Activated T-helper 1 cell treated with anti-CD3 and anti-CD28 coated beads, Interleukin-12 subunit alpha, Interleukin-12 subunit beta, Interleukin-2, Interleukin-4 antibody, amounts not matched to agents 30 ng/mL and 10 ng/mL and 1 ng/mL, durations not matched to agents 14 hours and 24 hours and 36 hours (primary cell): ENCODE results near the gene IPCEF1. TPM values are rescaled to one million over a fixed set of nuclear protein-coding genes. Genes with fewer than 3 reads are reported as not detected.

Experiments
- DNase-seq: peaks from one replicate; pipeline ENCODE4 v3.0.0; 2021; ENCODE audit warnings: low spot score
- H3K27ac Mint-ChIP-seq: one replicate; pipeline ENCODE4 v1.8.0; 2021; ENCODE audit warnings: mild to moderate bottlenecking, mixed read lengths
- H3K27me3 Mint-ChIP-seq: one replicate; pipeline ENCODE4 v1.8.0; 2022; ENCODE audit warnings: mild to moderate bottlenecking, moderate library complexity, mixed read lengths; ENCODE audit not compliant: insufficient read depth
- H3K36me3 Mint-ChIP-seq: one replicate; pipeline ENCODE4 v1.8.0; 2021; ENCODE audit warnings: low read depth, mixed read lengths
- H3K4me1 Mint-ChIP-seq: one replicate; pipeline ENCODE4 v1.8.0; 2021; ENCODE audit warnings: low read depth, mixed read lengths
- H3K4me3 Mint-ChIP-seq: one replicate; pipeline ENCODE4 v1.8.0; 2021; ENCODE audit warnings: mild to moderate bottlenecking, moderate library complexity, mixed read lengths
- H3K9me3 Mint-ChIP-seq: one replicate; pipeline ENCODE4 v1.8.0; 2021; ENCODE audit warnings: mixed read lengths
- intact Hi-C: fragments of 100-400 bp; cut with micrococcal nuclease; formaldehyde crosslinking; loops from one replicate; pipeline ENCODE4 v1.15.1; 2024
- total RNA-seq: library from RNA; stranded (reverse); gene quantifications from 2 replicates; pipeline ENCODE4 v1.2.3, GENCODE V29; 2022

The IPCEF1 gene
- total RNA-seq, 1 donor from 2014 or later = 4.2 TPM

DNA sequence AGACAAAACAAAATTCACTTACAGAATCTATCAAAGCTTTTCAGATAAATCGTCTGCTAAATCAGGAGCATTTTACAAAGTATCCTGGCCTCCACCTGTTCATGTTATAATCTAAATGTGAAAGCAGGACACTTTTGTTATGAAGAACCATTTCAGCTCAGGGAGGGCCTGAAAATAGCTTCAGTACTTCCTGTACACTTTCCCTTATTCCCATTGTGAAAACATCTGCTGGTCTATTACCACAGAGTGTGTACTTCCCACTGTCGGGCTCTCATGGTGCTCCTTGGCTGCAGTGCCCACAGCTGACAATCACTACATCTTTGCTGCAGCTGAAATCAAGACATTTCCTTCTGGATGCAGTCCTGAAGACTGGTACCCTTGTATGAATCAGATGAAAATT is 189.5 kb downstream of the IPCEF1 start:
- no peak overlapping the region for H3K27ac Mint-ChIP-seq
- intact Hi-C loops = no loop called here
- H3K4me3 Mint-ChIP-seq = no peak overlapping the region
- peaks cover 6% of the 10 kb centered on the region for H3K36me3 Mint-ChIP-seq
- H3K9me3 Mint-ChIP-seq = no peaks in the 10 kb centered on the region
- DNase-seq = no peak
- H3K27me3 Mint-ChIP-seq = no peaks in the 10 kb centered on the region
- H3K4me1 Mint-ChIP-seq = peaks cover 7% of the 10 kb centered on the region

DNA sequence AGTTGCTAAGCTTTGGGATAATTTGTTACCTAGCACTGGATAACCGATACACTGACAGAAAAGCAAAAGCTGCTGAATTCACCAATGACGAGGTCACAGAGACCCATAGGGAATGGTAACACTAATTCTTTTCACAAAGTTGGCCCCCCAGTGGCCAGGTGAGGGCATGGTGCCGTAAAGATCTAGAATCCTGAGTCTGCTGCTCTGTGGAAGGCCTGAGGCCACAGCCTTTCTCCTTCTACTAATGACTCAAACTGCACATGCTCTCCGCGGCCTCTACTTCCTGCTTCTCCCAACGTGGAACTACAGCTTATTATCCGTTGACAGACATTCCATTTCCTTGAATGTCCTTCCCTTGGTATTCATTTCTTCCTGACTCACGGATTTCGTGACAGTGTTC is 190.5 kb downstream of the IPCEF1 start:
- H3K36me3 Mint-ChIP-seq = peaks cover 6% of the 10 kb centered on the region
- intact Hi-C loops = no loop called here
- no peaks in the 10 kb centered on the region for H3K27me3 Mint-ChIP-seq
- peaks cover 7% of the 10 kb centered on the region for H3K4me1 Mint-ChIP-seq
- DNase-seq = no peak
- H3K27ac Mint-ChIP-seq = no peak overlapping the region
- no peaks in the 10 kb centered on the region for H3K9me3 Mint-ChIP-seq
- H3K4me3 Mint-ChIP-seq = no peak overlapping the region

DNA sequence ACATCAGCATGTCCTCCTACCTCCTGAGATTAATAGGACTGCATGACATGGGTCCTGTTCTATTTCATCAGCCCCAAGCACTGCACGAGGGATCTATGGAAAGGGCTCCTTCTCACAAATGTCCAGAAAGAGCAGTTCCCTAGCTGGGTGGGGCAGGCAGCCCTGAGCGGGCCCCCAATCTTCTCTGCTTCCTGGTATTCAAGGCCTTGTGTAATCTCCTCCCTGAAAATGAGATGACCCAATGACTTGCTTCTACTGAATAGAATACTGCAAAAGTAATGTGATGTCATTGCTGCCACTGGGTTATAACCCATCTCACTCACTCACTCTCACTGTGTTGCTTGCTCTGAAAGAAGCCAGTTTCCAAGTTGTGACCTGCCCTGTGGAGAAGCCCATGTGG is 191.1 kb downstream of the IPCEF1 start:
- no peak for DNase-seq
- H3K4me1 Mint-ChIP-seq = peaks cover 7% of the 10 kb centered on the region
- no peak overlapping the region for H3K4me3 Mint-ChIP-seq
- no peaks in the 10 kb centered on the region for H3K9me3 Mint-ChIP-seq
- peaks cover 6% of the 10 kb centered on the region for H3K36me3 Mint-ChIP-seq
- intact Hi-C loops = no loop called here
- no peaks in the 10 kb centered on the region for H3K27me3 Mint-ChIP-seq
- H3K27ac Mint-ChIP-seq = no peak overlapping the region

DNA sequence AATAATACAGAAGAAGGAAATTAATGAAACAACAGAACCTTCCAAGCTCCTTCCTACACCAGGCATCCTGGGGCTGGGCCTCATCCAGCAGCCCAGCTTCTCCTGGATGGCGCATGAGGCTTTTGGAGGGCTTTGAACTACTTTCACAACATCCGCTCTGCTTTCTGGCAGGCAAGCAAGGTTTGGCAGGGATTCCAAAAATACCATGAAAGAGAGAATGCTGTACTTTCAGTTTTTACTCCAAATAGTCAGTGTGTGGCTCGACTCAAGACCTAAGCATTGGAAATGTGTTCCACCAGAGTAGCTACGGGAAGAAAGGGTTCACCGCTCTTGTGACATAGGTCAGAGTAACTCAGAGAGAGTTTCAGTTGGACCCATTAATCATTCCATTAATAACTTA is 192.2 kb downstream of the IPCEF1 start:
- Mint-ChIP-seq H3K27me3 (no peaks in the 10 kb centered on the region), H3K9me3 (no peaks in the 10 kb centered on the region), H3K4me3 (no peak overlapping the region), H3K36me3 (peaks cover 6% of the 10 kb centered on the region), H3K4me1 (peaks cover 4% of the 10 kb centered on the region), H3K27ac (no peak overlapping the region)
- intact Hi-C loops = no loop called here
- DNase-seq = no peak

DNA sequence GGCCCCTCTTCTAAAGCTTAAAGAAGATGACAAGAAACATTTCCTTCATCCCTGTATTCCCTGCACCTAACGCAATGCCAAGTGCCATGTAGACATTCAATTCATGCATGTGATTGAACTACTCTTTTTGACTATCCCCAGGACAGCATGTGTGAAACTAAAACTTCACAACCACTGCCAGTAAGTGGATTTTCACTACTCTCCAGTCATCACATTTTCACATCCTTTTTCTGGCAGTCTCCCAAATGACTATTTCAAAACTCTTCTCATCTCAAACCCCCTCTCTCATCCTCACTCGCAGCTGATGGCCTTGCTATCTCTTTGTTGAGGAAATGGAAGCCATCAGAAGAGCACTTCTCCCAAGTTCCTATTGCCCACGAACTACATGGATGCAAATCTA is 194.9 kb downstream of the IPCEF1 start:
- DNase-seq = no peak
- no peaks in the 10 kb centered on the region for H3K9me3 Mint-ChIP-seq

DNA sequence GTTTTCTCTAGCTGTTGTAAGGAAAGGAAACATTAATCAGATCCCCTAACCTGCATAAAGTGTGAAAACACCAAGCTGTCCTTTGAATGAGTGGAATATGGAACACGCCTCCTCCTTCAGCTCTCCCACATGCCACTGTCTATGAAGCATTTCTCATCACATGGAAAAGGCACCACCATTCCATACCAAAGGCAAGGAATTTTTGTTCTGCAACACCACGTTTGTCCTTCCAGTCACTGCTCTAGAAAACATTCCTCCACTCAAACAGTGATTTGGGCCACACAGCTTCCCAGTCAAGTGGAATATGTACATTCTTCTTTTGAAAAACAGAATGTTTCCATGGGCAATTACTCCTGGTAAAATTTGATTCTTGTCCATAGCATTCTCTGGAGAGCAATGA is 197.5 kb downstream of the IPCEF1 start:
- no peak overlapping the region for H3K27ac Mint-ChIP-seq
- H3K36me3 Mint-ChIP-seq = peaks cover 3% of the 10 kb centered on the region
- no peak for DNase-seq
- H3K27me3 Mint-ChIP-seq = peaks cover 2% of the 10 kb centered on the region
- H3K4me1 Mint-ChIP-seq = peaks cover 26% of the 10 kb centered on the region
- intact Hi-C loops = loop anchor here (10.0 kb wide), 2 partner anchors 346 to 646 kb away; no protein-coding TSS in a partner anchor
- no peaks in the 10 kb centered on the region for H3K9me3 Mint-ChIP-seq
- no peak overlapping the region for H3K4me3 Mint-ChIP-seq

More for the DNA sequence above, 194.9 kb downstream of the IPCEF1 start:
- intact Hi-C loops = no loop called here
- Mint-ChIP-seq H3K27me3 (no peaks in the 10 kb centered on the region), H3K36me3 (peaks cover 6% of the 10 kb centered on the region), H3K4me1 (peaks cover 16% of the 10 kb centered on the region), H3K4me3 (no peak overlapping the region), H3K27ac (no peak overlapping the region)

DNA sequence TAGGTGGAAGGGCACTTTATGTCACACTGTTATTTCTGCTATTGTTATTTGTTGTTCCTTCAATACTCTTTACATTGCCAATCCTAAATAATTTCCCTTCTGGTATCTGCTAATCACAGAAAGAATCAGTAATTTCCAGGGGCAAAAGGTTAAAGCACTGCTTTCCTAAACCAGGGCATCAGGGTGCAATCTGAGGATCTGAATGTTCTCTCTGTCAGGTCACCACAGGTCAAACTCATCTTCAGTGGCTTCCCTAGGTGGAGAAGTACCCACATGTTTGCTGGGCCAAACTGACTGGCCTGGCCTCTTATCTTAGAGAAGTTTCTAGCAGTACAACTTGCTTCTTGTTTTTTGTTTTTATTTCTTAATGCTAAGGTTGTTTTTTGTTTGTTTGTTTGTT is 198.9 kb downstream of the IPCEF1 start:
- H3K4me3 Mint-ChIP-seq = peak overlapping the region; percentile 62
- intact Hi-C loops = loop anchor here (2.0 to 10.0 kb wide), 4 partner anchors 197 to 647 kb away; no protein-coding TSS in a partner anchor
- no peak for DNase-seq
- H3K9me3 Mint-ChIP-seq = no peaks in the 10 kb centered on the region
- H3K4me1 Mint-ChIP-seq = peaks cover 26% of the 10 kb centered on the region
- no peak overlapping the region for H3K27ac Mint-ChIP-seq
- H3K36me3 Mint-ChIP-seq = peaks cover 3% of the 10 kb centered on the region
- H3K27me3 Mint-ChIP-seq = peaks cover 5% of the 10 kb centered on the region

DNA sequence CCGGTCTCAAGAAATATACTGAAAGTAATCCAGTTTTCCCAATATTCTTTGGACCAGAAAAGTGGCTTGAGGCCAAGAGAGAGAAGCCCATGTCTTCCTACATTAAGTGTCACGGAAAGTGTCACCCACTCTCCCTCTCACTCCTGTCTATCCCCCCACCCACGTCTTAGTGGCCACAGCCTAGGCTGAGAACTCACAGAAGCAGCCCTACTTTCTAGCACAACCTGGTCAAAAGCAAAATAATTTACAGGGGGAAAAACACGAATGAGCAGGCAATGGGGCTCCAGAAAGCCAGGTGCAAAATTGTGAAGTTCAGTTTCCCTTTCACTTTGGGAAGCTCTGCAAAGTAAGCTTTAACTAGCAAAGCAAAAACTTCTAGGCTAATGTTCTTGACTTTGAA is 199.5 kb downstream of the IPCEF1 start:
- peaks cover 26% of the 10 kb centered on the region for H3K4me1 Mint-ChIP-seq
- peak; percentile 5 for DNase-seq
- intact Hi-C loops = loop anchor here (2.0 to 10.0 kb wide), 4 partner anchors 198 to 648 kb away; no protein-coding TSS in a partner anchor
- peaks cover 5% of the 10 kb centered on the region for H3K27me3 Mint-ChIP-seq
- peak overlapping the region; percentile 62 for H3K4me3 Mint-ChIP-seq
- H3K36me3 Mint-ChIP-seq = peaks cover 3% of the 10 kb centered on the region
- H3K9me3 Mint-ChIP-seq = no peaks in the 10 kb centered on the region
- peak overlapping the region; percentile 84 for H3K27ac Mint-ChIP-seq

DNA sequence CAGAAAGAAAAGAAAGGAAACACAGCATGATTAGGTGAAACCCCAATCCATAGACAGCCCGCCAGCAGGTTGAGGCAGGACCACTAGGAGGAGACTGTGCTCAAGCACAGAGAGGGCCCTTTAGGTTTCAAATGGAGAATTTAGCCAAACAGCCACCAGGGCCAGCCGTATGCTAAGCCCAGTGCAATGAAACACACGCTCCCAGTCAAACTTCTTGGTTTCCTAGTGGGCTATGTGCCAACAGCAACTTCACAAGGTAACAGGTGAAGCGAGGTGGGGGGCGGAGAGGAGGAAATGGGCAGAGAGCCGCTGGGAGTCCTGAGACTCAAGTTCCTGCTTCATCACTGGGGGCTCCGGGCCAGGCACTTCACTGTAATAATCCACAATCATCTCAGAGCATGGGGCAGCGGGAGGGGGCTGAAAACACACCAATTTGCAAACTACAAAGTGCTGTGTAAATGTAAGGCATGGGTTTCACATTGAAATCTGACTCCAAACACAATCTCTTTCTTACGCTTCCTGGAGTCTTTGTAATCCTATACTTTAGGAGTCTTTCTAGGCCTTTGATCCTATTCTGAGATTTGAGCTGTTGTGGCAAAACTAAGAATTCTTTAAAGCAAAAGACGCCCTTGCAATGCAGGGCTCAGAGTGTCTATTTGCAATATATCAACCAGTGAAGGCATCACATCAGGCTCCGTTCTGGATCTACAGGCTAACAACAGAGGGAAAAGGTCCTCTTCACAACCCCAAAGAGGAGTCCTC is 200.3 kb downstream of the IPCEF1 start:
- DNase-seq = peak; percentile 26
- intact Hi-C loops = loop anchor here (1.0 to 10.0 kb wide), 8 partner anchors 73 to 648 kb away; no protein-coding TSS in a partner anchor
- peaks cover 26% of the 10 kb centered on the region for H3K4me1 Mint-ChIP-seq
- peak overlapping the region; percentile 43 for H3K4me3 Mint-ChIP-seq
- peak overlapping the region; percentile 84 for H3K27ac Mint-ChIP-seq
- H3K27me3 Mint-ChIP-seq = peaks cover 5% of the 10 kb centered on the region
- no peaks in the 10 kb centered on the region for H3K9me3 Mint-ChIP-seq
- H3K36me3 Mint-ChIP-seq = peaks cover 3% of the 10 kb centered on the region

DNA sequence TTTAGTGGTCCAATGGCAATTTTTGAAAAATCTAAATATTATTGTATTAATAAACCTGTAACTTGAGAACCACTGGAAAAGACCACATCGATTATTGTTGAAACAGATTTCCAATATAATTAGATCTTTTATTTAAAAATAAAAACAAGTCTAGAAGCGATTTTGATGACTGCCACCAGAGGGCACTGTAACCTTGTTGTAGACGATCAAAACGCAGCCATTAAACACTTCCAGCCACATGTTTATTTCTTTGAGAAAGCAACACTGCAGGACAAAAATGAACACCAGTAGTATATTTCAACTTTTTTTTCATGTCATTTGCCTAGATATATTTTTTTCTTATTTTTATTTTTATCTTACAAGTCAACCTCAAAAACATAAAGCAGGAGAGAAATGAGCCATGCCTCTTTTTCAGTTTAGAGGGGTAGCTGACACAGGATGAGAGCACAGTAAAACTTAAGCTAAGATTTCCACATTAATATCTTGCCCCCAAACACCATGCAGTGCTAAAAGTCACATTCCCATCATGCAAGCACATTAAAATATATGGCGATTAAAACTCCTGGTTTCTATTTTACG is 202.1 kb downstream of the IPCEF1 start:
- peak; percentile 19 for DNase-seq
- no peaks in the 10 kb centered on the region for H3K9me3 Mint-ChIP-seq
- H3K27me3 Mint-ChIP-seq = peaks cover 7% of the 10 kb centered on the region
- H3K4me3 Mint-ChIP-seq = no peak overlapping the region
- H3K4me1 Mint-ChIP-seq = peaks cover 26% of the 10 kb centered on the region
- intact Hi-C loops = loop anchor here (1.0 to 10.0 kb wide), 5 partner anchors 123 to 650 kb away; no protein-coding TSS in a partner anchor
- peaks cover 3% of the 10 kb centered on the region for H3K36me3 Mint-ChIP-seq
- no peak overlapping the region for H3K27ac Mint-ChIP-seq

DNA sequence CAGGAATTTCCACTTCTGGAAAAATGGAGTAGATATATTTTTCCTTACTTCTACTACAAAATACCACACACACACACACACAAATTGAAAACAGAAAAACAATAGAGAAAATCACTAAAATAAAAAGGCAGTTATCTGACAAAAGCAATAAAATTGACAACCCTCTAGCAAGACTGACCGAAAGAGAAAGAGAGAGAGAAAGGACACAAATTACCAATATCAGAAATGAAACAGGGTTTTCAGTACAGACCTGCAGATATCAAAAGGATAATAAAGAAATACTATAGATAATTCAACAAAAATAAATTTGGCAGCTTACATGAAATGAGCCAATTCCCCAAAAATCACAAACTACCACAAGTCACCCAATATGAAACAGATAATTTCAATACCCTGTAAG is 212.8 kb downstream of the IPCEF1 start:
- no peak overlapping the region for H3K4me3 Mint-ChIP-seq
- no peaks in the 10 kb centered on the region for H3K9me3 Mint-ChIP-seq
- H3K4me1 Mint-ChIP-seq = no peaks in the 10 kb centered on the region
- H3K36me3 Mint-ChIP-seq = no peaks in the 10 kb centered on the region
- H3K27ac Mint-ChIP-seq = no peak overlapping the region
- no peak for DNase-seq
- H3K27me3 Mint-ChIP-seq = peaks cover 3% of the 10 kb centered on the region
- intact Hi-C loops = no loop called here

DNA sequence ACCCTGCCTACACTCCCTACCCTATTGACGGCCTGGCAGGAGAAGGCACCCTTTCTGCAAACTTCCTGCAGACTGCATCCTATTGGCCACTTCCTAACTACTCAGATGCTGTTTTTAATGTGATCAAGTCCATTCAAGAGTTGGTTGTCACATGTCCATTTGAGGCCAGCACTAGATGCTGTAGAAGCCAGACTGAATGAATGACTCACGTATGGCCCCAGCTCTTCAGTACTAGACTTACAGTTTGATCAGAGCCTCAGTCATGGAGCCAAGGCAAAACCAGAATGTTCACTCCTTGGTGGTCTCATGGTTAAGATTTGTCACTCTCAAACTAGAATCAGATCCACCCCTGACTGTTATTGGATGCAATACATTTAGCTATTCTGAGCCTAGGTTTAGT is 215.9 kb downstream of the IPCEF1 start:
- H3K9me3 Mint-ChIP-seq = no peaks in the 10 kb centered on the region
- no peak for DNase-seq
- peaks cover 3% of the 10 kb centered on the region for H3K27me3 Mint-ChIP-seq
- intact Hi-C loops = no loop called here
- H3K27ac Mint-ChIP-seq = no peak overlapping the region
- no peaks in the 10 kb centered on the region for H3K36me3 Mint-ChIP-seq
- no peaks in the 10 kb centered on the region for H3K4me1 Mint-ChIP-seq
- no peak overlapping the region for H3K4me3 Mint-ChIP-seq

DNA sequence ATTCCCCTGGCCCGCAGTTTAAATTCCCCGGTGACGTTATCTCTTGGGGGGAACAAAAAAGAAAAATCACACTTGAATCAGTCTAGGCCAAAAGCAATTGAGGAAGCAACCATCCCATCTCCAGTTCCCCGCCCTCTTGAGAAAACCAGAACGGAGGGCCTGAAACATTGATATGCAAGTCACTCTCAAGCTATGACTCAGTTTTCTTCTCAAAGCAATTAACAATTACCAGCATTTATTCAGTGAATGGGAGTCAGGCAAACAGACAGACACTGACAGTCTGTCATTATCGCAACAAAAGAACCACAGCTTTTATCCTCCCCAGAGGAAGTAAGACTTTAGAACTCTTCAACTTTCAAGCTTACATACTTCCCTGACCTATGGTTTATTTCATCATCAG is 216.7 kb downstream of the IPCEF1 start:
- Mint-ChIP-seq H3K4me3 (no peak overlapping the region), H3K4me1 (no peaks in the 10 kb centered on the region), H3K27me3 (peaks cover 3% of the 10 kb centered on the region), H3K36me3 (no peaks in the 10 kb centered on the region), H3K27ac (no peak overlapping the region), H3K9me3 (no peaks in the 10 kb centered on the region)
- DNase-seq = no peak
- intact Hi-C loops = no loop called here
